H1 (cell line): ENCODE measurements around the gene FCRL5. TPM values are rescaled to one million over a fixed set of nuclear protein-coding genes. Genes with fewer than 3 reads are reported as not detected.

Source experiments
- CTCF ChIA-PET: fragments of 300-600 bp; sonication (Branson Sonifier 250); formaldehyde crosslinking; loops from one replicate; lab custom pipeline; 2021; ENCODE audit not compliant: partially characterized antibody; lab: Charles Lee
- POLR2A ChIA-PET: fragments of 300-600 bp; sonication (Branson Sonifier 250); formaldehyde crosslinking; loops from one replicate; lab custom pipeline; 2021; ENCODE audit warnings: inconsistent platforms; ENCODE audit not compliant: partially characterized antibody; lab: Charles Lee
- DNase-seq, 2 experiments: peaks; one replicate each; pipeline versions ENCODE4 v3.0.0 to v3.0.0-alpha.2; 2010 to 2022; ENCODE audit warnings: low spot score in 2 of 2, low read depth in 1 of 2, mixed read lengths in 1 of 2
- FAIRE-seq: peaks from 2 replicates; lab custom pipeline; 2011; peaks lifted over from hg19 to GRCh38; lab: Jason Lieb, UNC
- H2AFZ ChIP-seq: 2 replicates; pipeline ENCODE4 v1.8.1; 2012; ENCODE audit warnings: low read length, inconsistent platforms
- H2AK5ac ChIP-seq: 2 replicates; pipeline ENCODE4 v1.6.1; 2013; ENCODE audit warnings: low read depth, low read length
- H2BK120ac ChIP-seq: replicated peaks from 2 replicates; pipeline ENCODE3; 2013; ENCODE audit warnings: low read depth, low read length, inconsistent platforms
- H2BK12ac ChIP-seq: 2 replicates; pipeline ENCODE4 v1.6.1; 2013; ENCODE audit warnings: low read depth, low read length
- H2BK15ac ChIP-seq: 2 replicates; pipeline ENCODE4 v1.6.1; 2013; ENCODE audit warnings: low read length
- H2BK20ac ChIP-seq: 2 replicates; pipeline ENCODE4 v1.6.1; 2013; ENCODE audit warnings: low read length
- H2BK5ac ChIP-seq: 2 replicates; pipeline ENCODE4 v1.6.1; 2013; ENCODE audit warnings: low read depth, low read length
- H3K14ac ChIP-seq: 2 replicates; pipeline ENCODE4 v1.6.1; 2013; ENCODE audit warnings: inconsistent platforms; ENCODE audit not compliant: insufficient read length
- H3K18ac ChIP-seq: 2 replicates; pipeline ENCODE4 v1.6.1; 2013; ENCODE audit warnings: low read length; ENCODE audit errors: extremely low read depth
- H3K23ac ChIP-seq: 2 replicates; pipeline ENCODE4 v1.6.1; 2013; ENCODE audit warnings: inconsistent platforms; ENCODE audit not compliant: insufficient read length
- H3K23me2 ChIP-seq: 2 replicates; pipeline ENCODE4 v1.6.1; 2013; ENCODE audit warnings: low read depth, low read length
- H3K27ac ChIP-seq: 2 replicates; pipeline ENCODE4 v1.6.1; 2011; ENCODE audit warnings: low read depth, low read length, inconsistent platforms
- H3K27me3 ChIP-seq, 4 experiments: replicated peaks in 1 of 4; 1 replicate in 1 of 4; 2 replicates in 3 of 4; pipeline versions ENCODE4 v1.6.1 to v1.8.1; 2011 to 2013; ENCODE audit warnings: low read length in 3 of 4, mild to moderate bottlenecking in 3 of 4, inconsistent platforms in 2 of 4, mixed read lengths in 2 of 4, moderate library complexity in 1 of 4; ENCODE audit not compliant: control insufficient read depth in 3 of 4, insufficient read depth in 3 of 4; ENCODE audit errors: extremely low read depth in 1 of 4
- H3K36me3 ChIP-seq, 4 experiments: 2 replicates each; pipeline versions ENCODE4 v1.6.1 to v1.8.1; 2011 to 2013; ENCODE audit warnings: mild to moderate bottlenecking in 4 of 4, low read length in 3 of 4, moderate library complexity in 2 of 4, control low read depth in 1 of 4, inconsistent platforms in 1 of 4; ENCODE audit not compliant: insufficient read depth in 4 of 4, control insufficient read depth in 2 of 4
- H3K4ac ChIP-seq: replicated peaks from 2 replicates; pipeline ENCODE3; 2013; ENCODE audit warnings: low read length, low read depth, mixed read lengths, inconsistent platforms; ENCODE audit not compliant: insufficient read length
- H3K4me1 ChIP-seq, 4 experiments: replicated peaks in 1 of 4; 1 replicate in 1 of 4; 2 replicates in 3 of 4; pipeline versions ENCODE4 v1.6.1 to v1.8.1; 2011 to 2013; ENCODE audit warnings: low read length in 3 of 4, inconsistent platforms in 2 of 4, mixed read lengths in 1 of 4; ENCODE audit not compliant: insufficient read depth in 4 of 4, control insufficient read depth in 3 of 4
- H3K4me2 ChIP-seq, 2 experiments: 2 replicates each; pipeline versions ENCODE4 v1.6.1 to v1.8.1; 2011 to 2013; ENCODE audit warnings: low read depth in 2 of 2, low read length in 2 of 2, control low read depth in 1 of 2, inconsistent platforms in 1 of 2, mild to moderate bottlenecking in 1 of 2; ENCODE audit not compliant: insufficient read depth in 1 of 2
- H3K4me3 ChIP-seq, 4 experiments: fragments of 200-600, 300-600 bp in 1 of 4; sonication (generic), shearing (Covaris generic), sonication (Bioruptor Twin) in 1 of 4; 2 replicates each; pipeline versions ENCODE4 v1.5.1 to v1.8.1; 2011 to 2016; ENCODE audit warnings: low read length in 4 of 4, low read depth in 3 of 4, control low read depth in 2 of 4, inconsistent platforms in 2 of 4, mild to moderate bottlenecking in 2 of 4, mixed read lengths in 1 of 4, moderate library complexity in 1 of 4; ENCODE audit not compliant: insufficient read depth in 2 of 4; ENCODE audit errors: extremely low read depth in 1 of 4
- H3K56ac ChIP-seq: replicated peaks from 2 replicates; pipeline ENCODE3; 2013; ENCODE audit warnings: low read depth, mild to moderate bottlenecking, mixed read lengths, low read length, inconsistent platforms; ENCODE audit not compliant: insufficient read length
- H3K79me1 ChIP-seq: 2 replicates; pipeline ENCODE4 v1.6.1; 2013; ENCODE audit warnings: low read depth, low read length, control low read depth
- H3K79me2 ChIP-seq, 2 experiments: 2 replicates each; pipeline versions ENCODE4 v1.6.1 to v1.8.1; 2012 to 2013; ENCODE audit warnings: low read length in 2 of 2, mild to moderate bottlenecking in 2 of 2, inconsistent platforms in 1 of 2; ENCODE audit not compliant: insufficient read depth in 2 of 2, control insufficient read depth in 1 of 2
- H3K9ac ChIP-seq, 4 experiments: replicated peaks in 1 of 4; 1 replicate in 1 of 4; 2 replicates in 3 of 4; pipeline versions ENCODE4 v1.6.1 to v1.8.1; 2011 to 2013; ENCODE audit warnings: low read depth in 3 of 4, low read length in 3 of 4, control low read depth in 2 of 4, mild to moderate bottlenecking in 2 of 4, moderate library complexity in 2 of 4, inconsistent platforms in 1 of 4; ENCODE audit errors: extremely low read depth in 1 of 4
- H3K9me3 ChIP-seq, 2 experiments: 2 replicates each; pipeline versions ENCODE4 v1.6.1 to v1.8.1; 2012 to 2013; ENCODE audit warnings: mild to moderate bottlenecking in 2 of 2, moderate library complexity in 2 of 2, control low read depth in 1 of 2, inconsistent platforms in 1 of 2, low read depth in 1 of 2, low read length in 1 of 2, mixed read lengths in 1 of 2; ENCODE audit not compliant: insufficient read depth in 2 of 2
- H4K20me1 ChIP-seq, 2 experiments: replicated peaks in 1 of 2; 2 replicates each; pipeline versions ENCODE3 to v1.8.1; 2011 to 2013; ENCODE audit warnings: inconsistent platforms in 2 of 2, low read length in 2 of 2, mild to moderate bottlenecking in 1 of 2; ENCODE audit not compliant: insufficient read depth in 2 of 2, control insufficient read depth in 1 of 2
- H4K5ac ChIP-seq: 2 replicates; pipeline ENCODE4 v1.6.1; 2013; ENCODE audit warnings: low read length, low read depth, mixed read lengths, inconsistent platforms; ENCODE audit not compliant: insufficient read length
- H4K8ac ChIP-seq: 2 replicates; pipeline ENCODE4 v1.8.0; 2013; ENCODE audit warnings: mild to moderate bottlenecking, moderate library complexity, low read length, inconsistent platforms; ENCODE audit not compliant: insufficient read depth; ENCODE audit errors: extremely low read depth
- H4K91ac ChIP-seq: replicated peaks from 2 replicates; pipeline ENCODE3; 2013; ENCODE audit warnings: low read length, mixed read lengths, inconsistent platforms; ENCODE audit not compliant: insufficient read length
- BRCA1 ChIP-seq: IDR thresholded peaks from 2 replicates; pipeline ENCODE4 v1.6.1; 2012; ENCODE audit warnings: low read depth, low read length, improper control_type of control experiment
- JUN ChIP-seq: IDR thresholded peaks from 2 replicates; pipeline ENCODE4 v1.6.1; 2011; ENCODE audit warnings: low read depth, mild to moderate bottlenecking, improper control_type of control experiment, low read length
- SAP30 ChIP-seq: fragments of 300-600 bp; sonication (generic); IDR thresholded peaks from 2 replicates; pipeline ENCODE4 v1.7.1; 2012; ENCODE audit warnings: low read length, moderate library complexity, mild to moderate bottlenecking, inconsistent platforms; ENCODE audit not compliant: insufficient read depth, insufficient replicate concordance
- TAF1 ChIP-seq: IDR thresholded peaks from 2 replicates; pipeline ENCODE4 v1.6.1; 2011; ENCODE audit warnings: mild to moderate bottlenecking, low read depth, low read length
- WGBS, 2 experiments: shearing (Covaris generic) in 1 of 2; methylation state at CpG; one replicate each; pipeline versions ENCODE4 v1.1.6 to v1.1.7; 2013 to 2015; ENCODE audit warnings: low lambda C conversion rate in 2 of 2, mixed read lengths in 2 of 2, inconsistent platforms in 1 of 2, low coverage in 1 of 2, missing lambda C conversion rate in 1 of 2; ENCODE audit not compliant: insufficient replicate concordance in 2 of 2, insufficient coverage in 1 of 2, insufficient read length in 1 of 2; ENCODE audit errors: extremely low coverage in 1 of 2, missing lambda C conversion rate in 1 of 2; 5-methylcytosine and 5-hydroxymethylcytosine counted together
- polyA plus RNA-seq, 7 experiments: library from polyadenylated mRNA; depleted of rRNA in 3 of 7; stranded (reverse) in 5 of 7; unstranded in 2 of 7; fragments of >200 nt in 5 of 7; fragments of 200-250 nt in 2 of 7; gene quantifications; 1 replicate in 5 of 7; 2 replicates in 1 of 7; 4 replicates in 1 of 7; pipeline versions ENCODE4 v1.2.1 to v1.2.3, GENCODE V29; 2011 to 2013; ENCODE audit warnings: missing spikeins in 2 of 7, mixed read lengths in 2 of 7
- total RNA-seq: library from RNA; stranded (reverse); fragmentation: NEBNext Ultra II Directional; extraction: Animal tissue kit (Norgen Biotek cat#: 25700); gene quantifications from 2 replicates; pipeline ENCODE4 v1.2.1, GENCODE V29; 2021

FCRL5 gene
- total and polyA plus RNA-seq, 2 of the 8 experiments (the other 6 are each of a cell fraction or from before 2014, with no cell fraction given) = 1.0 to 2.6 TPM

DNA sequence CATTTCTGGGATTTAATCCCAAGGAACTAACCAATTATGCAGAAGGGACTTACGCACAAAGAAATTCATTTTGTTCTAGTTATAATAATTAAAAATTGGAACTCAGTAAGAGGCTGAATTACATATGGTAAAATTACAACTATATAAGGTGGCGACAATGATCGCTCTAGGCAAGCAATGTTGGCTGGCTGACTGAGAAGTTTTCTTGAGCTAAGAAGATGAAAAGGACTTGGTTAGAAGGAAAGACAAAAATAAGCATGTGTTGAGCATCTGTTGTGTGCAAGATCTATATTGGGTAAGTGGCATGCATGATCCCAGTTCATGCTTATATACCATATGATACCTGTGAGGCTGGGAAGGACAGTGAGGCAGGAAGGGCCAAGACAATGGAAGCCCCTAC is 80.8 kb downstream of the FCRL5 start:
- H3K23me2 ChIP-seq = no peaks in the 10 kb centered on the region; the same call in 1 of the 2 replicates
- no peak overlapping the region for H2BK20ac ChIP-seq
- H2BK15ac ChIP-seq = no peak overlapping the region
- H3K14ac ChIP-seq = no peak overlapping the region
- no peak overlapping the region for H4K91ac ChIP-seq
- DNase-seq = no peak
- 0 out of 4 replicates have a peak, but pooled peaks cover 0 to 3% of the 10 kb centered on the region in 2 experiments for H3K9me3 ChIP-seq
- H3K18ac ChIP-seq = no peak overlapping the region
- H4K8ac ChIP-seq = no peak overlapping the region
- no peak overlapping the region for H3K56ac ChIP-seq
- ChIA-PET POLR2A (no interaction called here), CTCF (interaction anchor here (0.9 to 1.6 kb wide), 2 partner anchors 14 to 24 kb away, joined by 3 to 5 read pairs; no protein-coding TSS in a partner anchor)
- 91% methylated on average over 3 of the region's 3 CpGs; no CpG with 5 or more reads in 1 of the 2 experiments for WGBS, 2 experiments
- H3K4ac ChIP-seq = no peak overlapping the region
- H3K27me3 ChIP-seq = peaks cover 0 to 1% (median 0%) of the 10 kb centered on the region in 4 experiments; a peak in 2 of 7 replicates
- no peak overlapping the region for H3K27ac ChIP-seq
- no peak for FAIRE-seq
- no peaks in the 10 kb centered on the region for H3K36me3 ChIP-seq
- H2AFZ ChIP-seq = peak overlapping the region; percentile 16; the same call in 1 of the 2 replicates
- no peak overlapping the region for H2AK5ac ChIP-seq
- H3K79me1 ChIP-seq = no peaks in the 10 kb centered on the region
- no peaks in the 10 kb centered on the region for H3K79me2 ChIP-seq
- H2BK5ac ChIP-seq = no peak overlapping the region
- no peak overlapping the region for H3K23ac ChIP-seq
- H2BK12ac ChIP-seq = no peak overlapping the region
- H4K20me1 ChIP-seq = no peaks in the 10 kb centered on the region
- no peak overlapping the region for H3K4me2 ChIP-seq
- no peak overlapping the region for H3K9ac ChIP-seq
- H3K4me3 ChIP-seq = no peak overlapping the region
- no peak overlapping the region for H4K5ac ChIP-seq
- H2BK120ac ChIP-seq = no peak overlapping the region
- peaks cover 0 to 8% (median 4%) of the 10 kb centered on the region in 4 experiments; a peak in 4 of 7 replicates for H3K4me1 ChIP-seq
- no peak for TF ChIP-seq JUN
- TF ChIP-seq TAF1 = no peak
- no peak for TF ChIP-seq SAP30
- TF ChIP-seq BRCA1 = no peak
